GM12878 (cell line): ENCODE data around the gene PTPRN2.

Experiments used
- CHD2 ChIP-seq: IDR thresholded peaks from 2 replicates; pipeline ENCODE4 v1.6.1; 2011; ENCODE audit warnings: low read depth, low read length, improper control_type of control experiment, borderline replicate concordance
- EP300 ChIP-seq, 2 experiments: fragments of 150-350 bp in 1 of 2; IDR thresholded peaks; 2 replicates each; pipeline ENCODE4 v1.6.1; 2011 to 2012; ENCODE audit warnings: low read depth in 2 of 2, low read length in 2 of 2, borderline replicate concordance in 1 of 2, improper control_type of control experiment in 1 of 2, inconsistent platforms in 1 of 2; ENCODE audit not compliant: control insufficient read depth in 1 of 2
- EZH2 ChIP-seq: IDR thresholded peaks from 2 replicates; pipeline ENCODE4 v1.6.1; 2012; ENCODE audit warnings: low read depth, mild to moderate bottlenecking, control low read depth, inconsistent platforms, low read length, borderline replicate concordance; ENCODE audit not compliant: control insufficient read depth
- NFIC ChIP-seq: IDR thresholded peaks from 2 replicates; pipeline ENCODE4 v1.6.1; 2012; ENCODE audit warnings: low read depth, mild to moderate bottlenecking, inconsistent platforms, low read length, moderate library complexity
- RBBP5 ChIP-seq: fragments of 200-600 bp; sonication (generic); conservative IDR thresholded peaks from 2 replicates; pipeline ENCODE4 v1.6.1; 2016
- SRF ChIP-seq, 2 experiments: IDR thresholded peaks; 2 replicates each; pipeline ENCODE4 v1.6.1; 2011; ENCODE audit warnings: low read depth in 2 of 2, low read length in 2 of 2, mild to moderate bottlenecking in 1 of 2, moderate library complexity in 1 of 2
- YY1 ChIP-seq: IDR thresholded peaks from 2 replicates; pipeline ENCODE4 v1.6.1; 2011; ENCODE audit warnings: low read depth, mild to moderate bottlenecking, low read length
- ZBTB33 ChIP-seq: fragments of 450-650 bp; IDR thresholded peaks from 2 replicates; pipeline ENCODE4 v1.6.1; 2017; ENCODE audit warnings: mild to moderate bottlenecking

- TF ChIP-seq EP300 (IDR thresholded peaks at IDR 0.05; ENCODE audit: borderline replicate concordance in 1 of 2, control insufficient read depth in 1 of 2, low read depth in 2 of 2, low read length in 2 of 2), result no peak
- no peak for TF ChIP-seq CHD2
- TF ChIP-seq NFIC, result no peak
- TF ChIP-seq ZBTB33, result no peak
- no peak for TF ChIP-seq YY1
- TF ChIP-seq SRF (IDR thresholded peaks at IDR 0.05; ENCODE audit: low read depth in 2 of 2, low read length in 2 of 2), result no peak
- no peak for TF ChIP-seq RBBP5
- TF ChIP-seq EZH2, result no peak
Measured at GRCh38 chr7:158284121-158284520, 303.5 kb downstream of the PTPRN2 start.
